DND-41 (cell line): ENCODE results near the gene ANK3.

ENCODE experiments used
- ATAC-seq: fragments of 200-7000 bp; cut with Tn5 transposase; 3 replicates; pipeline ENCODE4 v1.9.1; 2021; ENCODE audit warnings: low read depth; ENCODE audit not compliant: insufficient read depth
- DNase-seq: peaks from one replicate; pipeline ENCODE4 v3.0.0-alpha.2; 2020
- H2AFZ ChIP-seq: 2 replicates; pipeline ENCODE4 v1.6.0; 2012; ENCODE audit warnings: low read depth, low read length
- H3K27ac ChIP-seq: 2 replicates; pipeline ENCODE4 v1.5.1; 2012; ENCODE audit warnings: low read length, inconsistent platforms
- H3K27me3 ChIP-seq: fragments of 200-600 bp; sonication (generic); 2 replicates; pipeline ENCODE4 v1.6.0; 2012; ENCODE audit warnings: low read length, mild to moderate bottlenecking, inconsistent platforms; ENCODE audit not compliant: insufficient read depth, poor library complexity
- H3K36me3 ChIP-seq: 2 replicates; pipeline ENCODE4 v1.5.1; 2012; ENCODE audit warnings: low read length, inconsistent platforms; ENCODE audit not compliant: insufficient read depth
- H3K4me1 ChIP-seq: 2 replicates; pipeline ENCODE4 v1.5.1; 2012; ENCODE audit warnings: mild to moderate bottlenecking, low read length; ENCODE audit not compliant: insufficient read depth
- H3K4me2 ChIP-seq: 2 replicates; pipeline ENCODE4 v1.6.0; 2012; ENCODE audit warnings: mild to moderate bottlenecking, moderate library complexity, low read length, inconsistent platforms; ENCODE audit not compliant: insufficient read depth
- H3K4me3 ChIP-seq, 2 experiments: fragments of 200-600 bp in 1 of 2; shearing (Covaris generic) in 1 of 2; 2 replicates each; pipeline ENCODE4 v1.5.1; 2012 to 2016; ENCODE audit warnings: inconsistent platforms in 2 of 2, low read length in 2 of 2, mild to moderate bottlenecking in 2 of 2, low read depth in 1 of 2, moderate library complexity in 1 of 2
- H3K79me2 ChIP-seq: 2 replicates; pipeline ENCODE4 v1.6.0; 2012; ENCODE audit warnings: low read length, inconsistent platforms; ENCODE audit not compliant: insufficient read depth
- H3K9ac ChIP-seq: 2 replicates; pipeline ENCODE4 v1.6.0; 2012; ENCODE audit warnings: low read depth, mild to moderate bottlenecking, inconsistent platforms, low read length, moderate library complexity
- H3K9me3 ChIP-seq: 2 replicates; pipeline ENCODE4 v1.5.1; 2012; ENCODE audit warnings: low read length, moderate library complexity, mild to moderate bottlenecking, inconsistent platforms; ENCODE audit not compliant: insufficient read depth, severe bottlenecking
- H4K20me1 ChIP-seq: 2 replicates; pipeline ENCODE4 v1.6.0; 2012; ENCODE audit warnings: low read length; ENCODE audit not compliant: insufficient read depth
- EZH2 ChIP-seq: IDR thresholded peaks from 3 replicates; pipeline ENCODE4 v1.6.1; 2012; ENCODE audit warnings: borderline replicate concordance, low read depth, mild to moderate bottlenecking, moderate library complexity, low read length, inconsistent platforms; ENCODE audit not compliant: severe bottlenecking
- TF ChIP-seq, protein P1 (sequence below): IDR thresholded peaks from 2 replicates; pipeline ENCODE4 v1.5.1; 2012; ENCODE audit warnings: borderline replicate concordance, low read length, moderate library complexity, mild to moderate bottlenecking; ENCODE audit not compliant: poor library complexity, severe bottlenecking; ENCODE audit errors: extremely low read depth

ANK3 gene

GRCh38 chr10:60299961-60300883, 89.5 kb downstream of the ANK3 start:
- Histone ChIP-seq H3K9me3 (no peaks in the 10 kb centered on the region), H3K36me3 (no peaks in the 10 kb centered on the region), H3K27ac (no peak overlapping the region), H3K79me2 (no peaks in the 10 kb centered on the region), H2AFZ (no peak overlapping the region), H3K4me3 (no peak overlapping the region), H3K4me1 (no peaks in the 10 kb centered on the region), H3K9ac (no peak overlapping the region), H4K20me1 (no peaks in the 10 kb centered on the region), H3K27me3 (no peaks in the 10 kb centered on the region), H3K4me2 (no peak overlapping the region)
- ATAC-seq (no peak), DNase-seq (no peak)
- TF ChIP-seq, protein P1, sequence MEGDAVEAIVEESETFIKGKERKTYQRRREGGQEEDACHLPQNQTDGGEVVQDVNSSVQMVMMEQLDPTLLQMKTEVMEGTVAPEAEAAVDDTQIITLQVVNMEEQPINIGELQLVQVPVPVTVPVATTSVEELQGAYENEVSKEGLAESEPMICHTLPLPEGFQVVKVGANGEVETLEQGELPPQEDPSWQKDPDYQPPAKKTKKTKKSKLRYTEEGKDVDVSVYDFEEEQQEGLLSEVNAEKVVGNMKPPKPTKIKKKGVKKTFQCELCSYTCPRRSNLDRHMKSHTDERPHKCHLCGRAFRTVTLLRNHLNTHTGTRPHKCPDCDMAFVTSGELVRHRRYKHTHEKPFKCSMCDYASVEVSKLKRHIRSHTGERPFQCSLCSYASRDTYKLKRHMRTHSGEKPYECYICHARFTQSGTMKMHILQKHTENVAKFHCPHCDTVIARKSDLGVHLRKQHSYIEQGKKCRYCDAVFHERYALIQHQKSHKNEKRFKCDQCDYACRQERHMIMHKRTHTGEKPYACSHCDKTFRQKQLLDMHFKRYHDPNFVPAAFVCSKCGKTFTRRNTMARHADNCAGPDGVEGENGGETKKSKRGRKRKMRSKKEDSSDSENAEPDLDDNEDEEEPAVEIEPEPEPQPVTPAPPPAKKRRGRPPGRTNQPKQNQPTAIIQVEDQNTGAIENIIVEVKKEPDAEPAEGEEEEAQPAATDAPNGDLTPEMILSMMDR, result no peak
- TF ChIP-seq EZH2, result no peak

GRCh38 chr10:60299390-60299778, 90.3 kb downstream of the ANK3 start:
- H3K27ac ChIP-seq, result no peak overlapping the region
- no peak for ATAC-seq
- H3K79me2 ChIP-seq, result no peaks in the 10 kb centered on the region
- H3K9me3 ChIP-seq, result no peaks in the 10 kb centered on the region
- no peaks in the 10 kb centered on the region for H3K4me1 ChIP-seq
- no peak overlapping the region for H2AFZ ChIP-seq
- no peaks in the 10 kb centered on the region for H4K20me1 ChIP-seq
- H3K4me2 ChIP-seq, result no peak overlapping the region
- TF ChIP-seq, protein P1, result no peak
- no peak for TF ChIP-seq EZH2
- H3K27me3 ChIP-seq, result no peaks in the 10 kb centered on the region
- H3K9ac ChIP-seq, result no peak overlapping the region
- no peak for DNase-seq
- H3K4me3 ChIP-seq, result no peak overlapping the region
- no peaks in the 10 kb centered on the region for H3K36me3 ChIP-seq

- ATAC-seq (no peak), DNase-seq (no peak)
- Histone ChIP-seq H3K36me3 (no peaks in the 10 kb centered on the region), H2AFZ (no peak overlapping the region), H3K4me3 (no peak overlapping the region), H3K79me2 (no peaks in the 10 kb centered on the region), H3K27me3 (no peaks in the 10 kb centered on the region), H3K9ac (no peak overlapping the region), H4K20me1 (no peaks in the 10 kb centered on the region), H3K27ac (no peak overlapping the region), H3K4me1 (no peaks in the 10 kb centered on the region), H3K9me3 (no peaks in the 10 kb centered on the region), H3K4me2 (no peak overlapping the region)
- TF ChIP-seq, protein P1, result no peak
- TF ChIP-seq EZH2, result no peak
Measured at GRCh38 chr10:60298408-60299389, 91.0 kb downstream of the ANK3 start.
